ENCODE results near the gene NFATC2.
"Not testable (repeated sequence)": the region's sequence is repeated elsewhere in the genome, so short reads cannot be mapped to it uniquely, and the experiment has no call there.

NFATC2 gene

DNA sequence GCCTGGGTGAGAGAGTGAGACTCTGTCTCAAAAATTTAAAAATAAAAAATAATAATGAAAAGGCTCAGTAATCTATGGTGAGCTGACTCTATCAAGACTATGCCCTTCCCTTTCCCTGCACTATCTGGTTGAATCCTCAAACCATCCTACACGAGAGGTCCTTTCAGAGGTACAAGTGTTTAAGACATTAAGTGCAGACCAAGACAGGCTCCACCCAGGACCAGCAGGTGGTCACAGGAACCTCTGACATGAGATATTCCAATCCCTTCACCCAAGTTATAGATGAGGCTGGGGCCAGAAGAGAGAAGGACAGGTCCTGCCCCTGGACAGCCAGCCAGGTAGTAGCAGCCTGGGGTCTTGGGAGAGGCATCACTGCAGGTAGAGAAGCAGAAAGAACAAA, 182.6 kb downstream of the NFATC2 start:
- no peak for DNase-seq (ENCODE audit: low read depth in 2 of 2)

DNA sequence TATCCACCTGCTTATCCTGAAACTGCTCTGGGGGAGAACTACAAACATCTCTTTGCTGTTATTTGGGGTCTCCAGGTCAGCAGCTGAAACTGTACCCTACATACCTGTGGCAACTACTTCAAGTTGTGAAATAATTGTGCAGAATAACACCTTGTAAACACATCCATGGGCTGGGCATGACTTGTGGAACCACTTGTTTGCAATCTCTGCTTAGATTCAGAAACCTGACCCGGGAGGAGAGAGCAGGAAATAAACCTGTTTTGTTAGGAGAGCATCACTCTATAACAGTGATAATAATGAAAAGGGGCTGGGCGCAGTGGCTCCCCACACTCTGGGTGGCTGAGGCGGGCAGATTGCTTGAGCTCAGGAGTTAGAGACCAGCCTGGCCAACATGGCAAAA, 183.1 kb downstream of the NFATC2 start:
- DNase-seq (ENCODE audit: low read depth in 2 of 2), result no peak

- DNase-seq (ENCODE audit: low read depth in 2 of 2), result no peak
These were observed 184.3 kb downstream of the NFATC2 start for GRCh38 chr20:51358032-51358724.

GRCh38 chr20:51357543-51357942, 185.0 kb downstream of the NFATC2 start:
- DNase-seq (ENCODE audit: low read depth in 2 of 2), result no peak

GRCh38 chr20:51356871-51357270, 185.6 kb downstream of the NFATC2 start:
- no peak for DNase-seq (ENCODE audit: low read depth in 2 of 2)

GRCh38 chr20:51354769-51355319, 187.7 kb downstream of the NFATC2 start:
- DNase-seq (ENCODE audit: low read depth in 2 of 2), result no peak

DNA sequence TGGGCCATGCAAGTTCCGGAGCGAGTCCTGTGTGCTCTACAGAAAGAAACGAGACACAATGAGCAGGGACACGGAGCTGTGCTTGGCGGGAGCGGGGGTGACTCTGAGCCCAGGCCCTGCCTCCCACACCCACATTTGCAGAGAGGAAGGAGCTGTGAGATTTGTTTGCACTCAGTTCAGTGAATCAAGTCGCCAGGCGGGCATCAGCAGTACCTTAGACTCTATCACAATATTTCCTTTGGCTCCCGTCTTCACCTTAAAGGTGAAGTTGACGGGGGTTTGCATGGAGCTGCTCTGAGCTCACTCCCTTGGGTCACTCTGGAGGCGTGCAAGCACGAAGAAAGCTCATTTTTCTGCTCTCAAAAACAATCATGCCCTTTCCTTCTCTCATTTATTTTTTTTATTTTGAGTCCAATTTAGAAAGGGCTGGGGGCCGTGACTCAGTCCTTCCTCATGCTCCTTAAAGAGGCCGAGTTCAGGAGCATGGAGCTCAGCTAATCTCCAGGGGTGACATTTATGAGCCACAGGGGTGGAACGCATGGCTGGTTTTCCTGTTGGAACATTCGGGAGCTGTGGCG, 188.2 kb downstream of the NFATC2 start:
- DNase-seq (ENCODE audit: low read depth in 2 of 2), result no peak

GRCh38 chr20:51353491-51353890, 189.0 kb downstream of the NFATC2 start:
- DNase-seq (ENCODE audit: low read depth in 2 of 2), result no peak

DNA sequence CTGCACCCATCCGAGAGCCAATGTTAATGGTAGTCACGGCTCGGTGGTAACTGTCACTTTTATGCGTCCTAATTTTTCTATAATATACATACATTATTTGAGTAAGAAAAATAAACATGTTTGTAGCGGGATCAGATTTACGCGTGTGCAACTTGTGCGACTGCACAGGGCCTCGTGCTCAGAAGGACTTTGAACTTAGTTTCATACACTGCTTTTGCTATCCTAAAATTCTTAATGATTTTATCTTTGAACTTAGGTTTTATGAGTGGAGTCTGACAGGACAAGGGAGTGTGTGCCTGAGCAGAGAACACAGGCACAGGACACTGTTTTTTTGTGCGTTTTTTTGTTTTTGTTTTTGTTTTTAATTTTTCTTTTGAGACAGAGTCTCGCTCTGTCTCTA, 189.7 kb downstream of the NFATC2 start:
- DNase-seq (ENCODE audit: low read depth in 2 of 2), result no peak

GRCh38 chr20:51350941-51351631, 191.4 kb downstream of the NFATC2 start:
- DNase-seq (ENCODE audit: low read depth in 2 of 2), result no peak

- DNase-seq (ENCODE audit: low read depth in 2 of 2), result no peak
These were observed 193.6 kb downstream of the NFATC2 start for GRCh38 chr20:51348876-51349275.

GRCh38 chr20:51347831-51348230, 194.7 kb downstream of the NFATC2 start:
- no peak for DNase-seq (ENCODE audit: low read depth in 2 of 2)

DNA sequence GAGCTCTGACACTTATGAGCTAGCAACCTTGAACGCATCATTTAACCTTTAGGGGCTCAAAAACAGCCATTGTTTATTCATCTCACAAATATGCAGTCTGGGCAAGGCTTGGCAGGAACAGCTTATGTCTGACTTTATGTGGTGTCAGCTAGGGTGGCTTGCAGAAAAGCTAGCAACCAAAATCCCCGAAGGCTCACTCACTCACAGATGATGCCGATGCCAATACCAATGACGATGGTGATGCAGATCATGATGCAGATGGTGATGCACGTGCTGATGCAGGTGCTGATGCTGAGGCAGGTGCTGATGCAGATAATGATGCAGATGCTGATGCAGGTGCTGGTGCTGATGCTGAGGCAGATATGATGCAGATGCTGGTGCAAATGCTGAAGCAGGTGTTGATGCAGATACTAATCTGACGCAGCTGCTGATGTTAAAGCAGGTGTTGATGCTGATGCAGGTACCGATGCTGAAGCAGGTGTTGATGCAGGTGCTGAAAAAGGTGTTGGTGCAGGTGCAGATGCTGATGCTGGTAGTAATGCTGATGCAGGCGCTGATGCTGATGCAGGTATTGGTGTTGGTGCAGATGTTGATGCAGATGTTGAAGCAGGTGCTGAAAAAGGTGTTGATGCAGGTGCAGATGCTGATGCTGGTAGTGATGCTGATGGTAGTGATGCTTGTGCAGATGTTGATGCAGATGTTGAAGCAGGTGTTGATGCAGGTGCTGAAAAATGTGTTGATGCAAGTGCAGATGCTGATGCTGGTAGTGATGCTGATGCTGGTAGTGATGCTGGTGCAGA, 195.6 kb downstream of the NFATC2 start:
- DNase-seq (ENCODE audit: low read depth in 2 of 2), result no peak

DNA sequence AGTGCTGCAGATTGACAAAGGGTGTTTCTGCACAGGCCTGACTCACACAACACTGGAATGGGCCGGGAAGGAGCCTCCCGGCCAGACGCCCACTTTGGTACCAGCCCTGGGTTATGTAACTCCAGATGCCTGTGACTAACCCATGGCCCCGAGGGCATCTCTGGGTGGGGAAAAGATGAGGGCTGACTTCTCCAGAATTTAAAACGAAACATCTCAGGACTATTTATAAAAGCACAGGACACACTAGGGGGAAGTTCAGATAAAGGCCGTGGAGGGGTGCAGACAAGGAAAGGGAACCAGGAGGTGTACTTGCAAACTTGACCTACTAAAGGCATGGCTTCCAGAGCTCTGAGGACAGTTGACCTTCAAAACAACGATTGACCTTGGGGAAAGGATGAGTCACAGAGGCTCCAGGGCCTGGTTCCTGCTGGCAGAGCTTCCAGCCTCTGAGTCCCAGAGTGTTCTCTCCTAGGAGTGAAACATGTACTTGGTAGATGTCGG, 196.9 kb downstream of the NFATC2 start:
- no peak for DNase-seq (ENCODE audit: low read depth in 2 of 2)

DNA sequence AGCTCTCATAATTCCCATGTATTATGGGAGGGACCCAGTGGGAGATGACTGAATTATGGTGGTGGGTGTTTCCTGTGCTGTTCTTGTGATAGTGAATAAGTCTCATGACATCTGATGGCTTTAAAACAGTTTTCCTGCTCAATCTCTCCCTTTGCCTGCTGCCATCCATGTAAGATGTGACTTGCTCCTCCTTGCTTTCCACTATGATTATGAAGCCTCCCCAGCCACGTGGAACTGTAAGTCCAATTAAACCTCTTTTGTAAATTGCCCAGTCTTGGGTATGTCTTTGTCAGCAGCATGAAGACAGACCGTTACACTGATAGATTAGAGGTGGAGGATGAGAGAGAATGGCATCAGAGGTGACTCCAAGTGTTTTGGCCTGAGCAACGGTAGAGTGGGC, 198.7 kb downstream of the NFATC2 start:
- DNase-seq (ENCODE audit: low read depth in 2 of 2), result not testable (repeated sequence)

- no peak for DNase-seq (ENCODE audit: low read depth in 2 of 2)
These were observed 199.8 kb downstream of the NFATC2 start for GRCh38 chr20:51342510-51343236.

GRCh38 chr20:51341581-51341980, 200.9 kb downstream of the NFATC2 start:
- no peak for DNase-seq (ENCODE audit: low read depth in 2 of 2)

DNA sequence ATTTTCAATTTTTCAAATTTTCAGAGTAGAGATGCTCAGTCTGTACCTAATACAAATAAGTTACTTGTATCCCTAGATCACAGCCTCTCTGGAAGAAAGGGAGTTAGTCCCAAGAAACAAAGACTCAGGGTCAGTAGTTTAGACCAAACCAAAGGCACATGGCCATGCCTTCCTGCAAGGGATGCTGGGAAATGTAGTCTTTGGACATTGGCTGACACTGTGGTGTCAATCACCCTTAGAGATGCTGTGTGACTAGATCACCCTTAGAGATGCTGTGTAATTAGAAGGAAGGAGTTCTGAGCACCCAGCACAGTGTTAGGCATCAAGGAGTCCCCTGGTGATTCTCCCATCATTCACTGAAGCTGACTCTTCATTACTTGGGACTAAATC, 202.1 kb downstream of the NFATC2 start:
- DNase-seq (ENCODE audit: low read depth in 2 of 2), result no peak

DNA sequence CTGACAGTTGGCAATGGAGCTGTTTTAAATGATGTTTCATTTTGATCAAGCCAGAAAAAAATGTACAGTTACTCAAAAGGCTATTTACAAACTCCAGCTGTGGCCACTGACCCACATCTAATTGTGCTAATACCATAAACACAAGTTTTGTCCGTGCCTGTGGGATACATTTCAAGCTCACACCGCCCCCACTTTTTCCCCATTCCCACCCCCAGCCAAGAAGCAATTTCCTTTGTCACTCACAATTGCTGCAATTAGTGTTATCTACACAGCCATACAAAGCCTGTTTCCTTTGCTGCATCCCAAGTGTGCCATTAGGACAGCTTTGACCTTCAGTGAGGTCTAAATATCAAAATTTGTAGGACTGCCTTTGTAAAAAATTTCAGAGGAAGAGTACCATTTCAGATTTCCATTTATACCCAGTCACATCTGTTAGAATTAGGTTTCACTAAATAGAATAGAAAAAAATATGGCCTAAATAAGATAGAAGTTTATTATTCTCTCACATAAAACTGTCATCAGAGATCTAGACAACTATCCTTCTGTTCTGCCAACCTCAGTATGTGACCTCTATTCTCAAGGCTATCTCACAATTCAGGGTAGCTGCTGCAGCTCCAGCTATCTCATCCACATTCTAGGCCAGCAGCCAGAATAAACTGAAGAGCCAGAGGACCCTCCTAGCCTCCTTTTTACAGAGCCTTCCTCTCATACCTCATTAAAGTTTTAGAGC, 202.6 kb downstream of the NFATC2 start:
- DNase-seq (ENCODE audit: low read depth in 2 of 2), result no peak

DNA sequence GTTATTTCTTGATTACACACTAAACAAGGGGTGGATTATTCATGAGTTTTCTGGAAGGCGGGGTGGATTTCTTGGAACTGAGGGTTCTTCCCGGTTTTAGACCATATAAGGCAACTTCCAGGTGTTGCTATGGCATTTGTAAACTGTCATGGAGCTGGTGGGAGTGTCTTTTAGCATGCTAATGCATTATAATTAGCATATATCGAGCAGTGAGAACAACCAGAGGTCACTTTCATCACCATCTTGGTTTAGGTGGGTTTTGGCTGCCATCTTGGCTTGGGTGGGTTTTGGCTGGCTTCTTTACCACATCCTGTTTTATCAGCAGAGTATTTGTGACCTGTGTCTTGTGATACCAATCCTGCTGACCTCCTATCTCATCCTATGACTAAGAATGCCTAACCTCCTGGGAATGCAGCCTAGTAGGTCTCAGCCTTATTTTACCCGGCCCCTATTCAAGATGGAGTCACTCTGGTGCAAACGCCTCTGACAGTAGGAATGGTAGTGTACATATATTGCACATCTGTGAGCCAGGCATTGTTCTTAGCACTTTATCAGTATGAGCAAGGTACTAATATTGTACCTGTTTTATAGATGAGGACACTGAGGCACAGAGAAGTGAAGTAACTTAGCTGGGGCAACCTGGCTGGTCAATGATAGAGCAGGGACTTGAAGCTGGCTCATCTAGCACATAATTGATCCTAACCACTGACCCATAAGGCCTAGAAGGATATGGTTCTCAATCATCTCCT, 203.7 kb downstream of the NFATC2 start:
- DNase-seq (ENCODE audit: low read depth in 2 of 2), result no peak

Data from stimulated activated CD4-positive, alpha-beta T cell treated with anti-CD3 and anti-CD28 coated beads, Interleukin-1b, Interleukin-23, amount 100 ng/mL, for 4 hours (primary cell).